ENCODE data around the gene POLL.
A peak's percentile ranks its signal among the peaks of the same experiment; 100 is the strongest.

Gene POLL

GRCh38 chr10:101573885-101574753 lies 13.9 kb downstream of the POLL start:
- no peak for DNase-seq

DNA sequence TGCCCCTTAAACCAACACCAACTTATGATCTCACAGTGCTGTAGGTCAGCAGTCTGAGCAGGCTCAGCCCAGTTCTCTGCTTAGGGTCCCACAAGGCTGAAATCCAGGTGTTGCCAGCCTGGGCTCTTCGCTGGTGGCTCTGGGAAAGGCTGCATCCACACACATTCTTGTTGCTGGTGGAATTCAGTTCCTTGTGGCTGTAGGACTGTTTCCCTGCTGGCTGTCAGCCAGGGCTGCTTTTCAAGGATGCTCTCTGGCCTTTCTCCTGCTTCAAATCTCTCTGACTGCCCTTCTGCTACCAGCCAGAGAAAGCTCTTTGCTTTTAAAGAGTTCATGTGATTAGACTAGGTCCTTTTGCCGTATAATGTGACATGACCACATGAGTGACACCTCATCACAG lies 15.3 kb downstream of the POLL start:
- no peak for DNase-seq

DNA sequence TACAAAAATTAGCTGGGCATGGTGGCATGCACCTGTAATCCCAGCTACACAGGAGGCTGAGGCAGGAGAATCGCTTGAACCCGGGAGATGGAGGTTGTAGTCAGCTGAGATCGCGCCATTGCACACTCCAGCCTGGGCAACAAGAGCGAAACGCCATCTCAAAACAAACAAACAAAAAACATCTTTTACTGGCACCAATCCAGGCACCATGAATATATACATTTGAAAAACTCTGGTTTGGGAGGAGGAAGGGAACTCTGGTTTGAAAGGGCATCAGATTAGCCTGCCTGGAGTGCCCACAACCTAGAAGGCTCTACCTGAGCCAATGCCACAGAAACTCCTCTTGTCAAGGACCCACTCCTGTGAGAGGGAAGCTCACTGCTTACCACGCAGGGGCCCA lies 15.9 kb downstream of the POLL start:
- no peak for DNase-seq

DNA sequence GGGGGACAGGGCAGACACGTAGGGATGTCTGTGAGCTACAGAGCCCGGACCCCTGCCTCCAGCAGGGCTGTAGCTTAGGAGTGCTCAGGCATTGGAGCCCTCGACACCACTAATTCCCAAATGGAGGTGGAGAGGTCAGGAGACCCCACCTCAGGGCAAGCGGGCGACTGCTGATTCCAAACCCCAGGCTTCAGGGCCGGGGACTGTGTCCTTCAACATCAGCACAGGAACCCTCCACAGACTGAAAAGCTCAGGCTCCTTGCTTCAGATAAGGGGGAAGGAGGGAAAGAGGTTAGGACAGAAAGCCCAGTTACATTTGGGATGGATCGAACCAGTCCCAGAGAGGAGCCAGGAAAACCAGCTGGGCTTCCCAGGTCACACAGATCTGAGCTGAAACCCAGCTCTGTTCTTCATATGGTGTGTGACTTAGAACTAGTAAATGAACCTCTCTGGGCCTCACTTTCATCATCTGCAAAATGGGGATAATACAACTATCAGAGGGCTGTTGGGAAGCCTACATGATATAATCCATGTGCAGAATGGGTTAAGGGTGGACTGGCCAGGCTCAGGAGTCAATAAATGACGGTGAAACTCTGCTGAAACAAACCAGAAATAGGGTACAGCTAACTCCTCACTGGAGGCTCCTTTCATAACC lies 16.7 kb downstream of the POLL start:
- DNase-seq: no peak

DNA sequence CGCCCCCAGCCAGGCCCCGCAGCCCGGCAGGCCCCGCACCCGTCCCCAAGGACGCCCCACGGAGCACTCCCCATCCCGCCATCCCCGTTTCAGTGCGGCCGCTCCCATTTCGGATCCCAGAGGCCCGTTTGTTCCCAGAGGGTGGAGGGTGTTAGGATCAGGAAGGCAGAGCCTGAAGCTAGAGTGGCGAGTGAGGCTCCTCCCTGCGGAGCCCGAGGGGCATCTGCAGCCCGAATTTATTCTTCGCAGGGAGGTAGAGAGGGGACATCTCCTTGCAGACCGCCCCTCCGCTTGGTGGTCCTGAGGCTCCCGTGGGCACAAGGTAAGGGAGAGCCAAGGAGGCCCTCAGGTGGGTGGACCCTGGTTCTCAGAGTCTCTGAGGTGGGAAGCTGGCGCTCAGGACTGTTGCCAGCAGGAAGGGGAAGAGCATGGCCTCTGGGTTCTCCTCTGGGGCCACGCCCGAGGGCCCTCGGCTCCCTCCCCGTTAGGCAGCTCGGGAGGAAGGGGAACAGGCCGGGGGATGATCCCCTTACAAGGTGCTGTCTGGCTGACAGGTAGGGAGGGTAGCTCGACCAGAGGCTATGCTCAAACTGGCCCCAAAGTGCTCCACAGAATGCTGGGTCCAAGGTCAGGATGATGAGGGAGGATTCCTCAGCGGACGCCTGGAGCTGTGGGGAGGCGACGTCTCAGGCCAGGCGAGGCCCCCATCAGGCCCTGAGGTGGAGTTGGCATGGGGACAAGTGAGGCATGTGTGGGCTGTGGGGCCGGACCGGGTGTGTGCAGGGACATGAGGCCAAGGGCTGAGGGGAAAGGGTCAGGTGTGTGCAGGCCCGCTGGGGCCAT lies 17.4 kb downstream of the POLL start:
- DNase-seq: no peak

- peak; percentile 61 for DNase-seq
Measured at GRCh38 chr10:101569622-101570427, 18.2 kb downstream of the POLL start.

GRCh38 chr10:101569323-101569621 lies 18.8 kb downstream of the POLL start:
- no peak for DNase-seq

GRCh38 chr10:101568054-101568745 lies 19.9 kb downstream of the POLL start:
- DNase-seq: no peak

DNA sequence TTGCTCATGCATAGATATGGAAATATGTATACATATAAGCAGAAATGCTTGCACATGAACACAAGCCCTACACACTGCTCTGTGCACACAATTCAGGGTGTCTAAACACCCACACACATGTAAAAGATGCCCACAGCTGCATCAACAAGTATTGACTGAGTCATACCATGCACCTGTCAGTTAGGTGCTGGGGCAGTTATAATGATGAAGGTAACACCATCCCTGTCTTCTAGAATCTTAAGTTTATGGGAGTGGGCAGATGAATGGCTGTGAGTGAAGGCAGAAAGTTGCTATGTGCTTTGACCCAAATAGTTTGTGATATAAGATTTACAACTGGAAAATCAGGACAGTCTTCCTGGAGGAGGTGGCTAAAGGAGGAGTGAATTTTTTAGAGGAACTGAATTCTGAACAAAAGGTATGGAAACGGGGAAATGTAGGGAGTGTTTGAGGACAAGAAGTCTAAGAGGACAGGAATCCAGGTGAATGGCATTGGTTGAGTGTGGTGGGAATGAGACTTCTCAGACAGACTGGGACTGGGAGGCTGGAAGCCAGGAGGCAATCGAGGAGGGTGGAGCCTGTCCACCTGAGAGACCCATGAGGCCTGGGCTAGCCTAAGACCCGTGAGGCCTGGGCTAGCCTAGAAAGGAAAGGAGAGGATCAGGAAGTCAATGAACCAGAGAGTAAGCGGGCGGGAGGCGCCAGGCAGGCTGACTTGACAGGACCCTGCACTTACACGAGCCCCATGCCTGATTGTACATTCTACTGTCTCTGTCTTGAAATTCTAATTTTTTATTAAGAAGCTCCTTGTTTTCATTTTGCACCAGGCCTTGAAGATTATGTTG lies 20.7 kb downstream of the POLL start:
- DNase-seq: no peak

DNA sequence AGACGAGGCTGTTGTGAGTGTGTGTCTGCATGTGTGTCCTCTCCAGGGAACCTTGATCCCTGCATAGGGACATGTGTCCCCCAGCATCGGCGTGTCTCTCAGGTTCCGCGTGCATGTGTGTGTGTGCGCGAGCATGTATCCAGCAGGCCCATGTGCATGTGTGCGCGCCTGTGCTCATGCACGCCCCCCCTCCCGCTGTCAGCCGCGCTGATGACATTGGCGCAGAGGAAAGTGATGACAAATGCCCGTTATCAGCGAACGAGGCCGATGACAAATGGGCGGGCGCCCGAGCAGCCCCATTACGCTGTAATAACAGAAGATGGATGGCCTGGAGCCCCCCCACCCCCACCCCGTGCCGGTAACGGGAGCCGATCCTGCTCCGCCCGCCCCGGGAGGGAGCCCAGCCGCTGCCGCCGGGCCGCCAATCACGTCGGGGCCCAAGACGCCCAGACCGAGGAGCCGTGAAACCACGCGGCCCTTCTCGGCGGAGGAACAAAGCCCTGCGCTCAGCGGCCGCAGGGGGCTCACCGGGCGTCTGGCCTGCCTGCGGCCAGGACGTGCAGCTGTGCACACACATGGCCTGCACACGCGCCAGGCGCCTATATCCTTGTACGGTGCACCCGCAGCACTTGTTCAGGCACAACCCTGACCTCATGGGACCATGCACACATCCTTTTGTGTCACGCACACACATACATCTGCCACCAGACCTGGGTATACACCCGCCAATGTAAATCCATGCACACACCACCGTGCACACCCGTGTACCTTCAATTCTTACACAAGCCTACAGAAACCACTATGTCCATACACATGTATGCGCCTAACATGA lies 21.5 kb downstream of the POLL start:
- peak; percentile 30 for DNase-seq

DNA sequence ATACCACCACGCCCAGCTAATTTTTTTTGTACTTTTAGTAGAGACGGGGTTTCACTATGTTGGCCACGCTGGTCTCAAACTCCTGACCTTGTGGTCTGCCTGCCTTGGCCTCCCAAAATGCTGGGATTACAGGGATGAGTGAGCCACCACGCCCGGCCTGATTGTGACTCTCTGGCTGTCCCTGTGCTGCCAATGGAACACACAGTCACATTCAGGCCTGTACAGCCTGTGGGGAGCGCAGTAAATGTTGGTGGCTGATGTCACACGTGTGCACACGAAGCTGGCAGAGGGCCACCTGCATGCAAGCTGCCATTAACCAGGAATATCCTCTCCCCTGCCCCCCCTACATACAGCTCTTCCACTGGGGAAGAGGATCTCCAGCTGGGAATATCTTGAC lies 22.1 kb downstream of the POLL start:
- DNase-seq: no peak

DNA sequence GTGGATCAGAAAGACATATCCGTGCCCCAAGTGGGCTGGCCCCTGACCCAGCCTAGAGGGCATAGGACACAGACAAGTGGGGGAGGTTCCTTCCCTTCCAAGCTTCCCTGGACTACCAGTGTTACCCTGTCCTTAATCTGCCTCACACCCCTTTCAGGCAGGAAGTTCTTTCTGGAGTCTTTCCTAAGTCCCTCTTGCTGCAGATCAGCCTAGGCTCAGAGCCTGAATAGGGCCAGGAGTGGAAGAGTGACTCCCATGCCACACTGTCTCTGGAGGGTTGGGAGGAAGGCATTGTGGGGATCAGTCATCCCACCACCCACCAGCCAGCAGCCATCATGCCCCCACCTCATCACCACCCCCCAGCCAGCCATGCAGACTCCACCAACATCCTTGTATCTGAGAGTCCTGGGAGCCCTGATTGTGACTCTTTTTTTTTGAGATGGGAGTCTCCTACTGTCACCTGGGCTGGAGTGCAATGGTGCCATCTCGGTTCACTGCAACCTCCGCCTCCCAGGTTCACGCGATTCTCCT lies 22.6 kb downstream of the POLL start:
- DNase-seq: no peak

DNA sequence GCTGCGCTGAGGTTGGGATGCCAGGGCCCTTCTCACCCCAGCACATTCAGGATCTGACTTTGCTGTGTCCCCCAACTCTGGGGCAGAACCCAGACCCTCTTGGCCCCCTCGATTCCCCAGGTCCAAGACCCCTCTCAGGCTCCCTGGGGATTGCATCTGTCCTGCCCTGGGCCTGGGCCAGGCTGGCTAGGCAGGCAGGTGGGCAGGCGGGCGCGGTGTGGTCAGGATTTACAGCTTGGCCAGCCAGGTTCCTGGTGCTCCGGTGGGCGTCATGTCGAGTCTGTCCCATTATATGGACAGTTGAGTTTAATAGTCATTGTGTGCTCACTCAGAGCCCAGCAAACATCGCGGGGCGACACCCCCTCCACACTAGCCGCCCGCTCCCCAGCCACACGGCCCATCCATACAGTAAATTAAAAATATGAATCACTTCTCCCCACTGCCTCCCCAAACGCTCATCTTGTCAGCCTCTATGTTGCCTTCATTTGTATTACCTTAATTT lies 23.5 kb downstream of the POLL start:
- DNase-seq: no peak

- no peak for DNase-seq
Measured at GRCh38 chr10:101563497-101564040, 24.5 kb downstream of the POLL start.

DNA sequence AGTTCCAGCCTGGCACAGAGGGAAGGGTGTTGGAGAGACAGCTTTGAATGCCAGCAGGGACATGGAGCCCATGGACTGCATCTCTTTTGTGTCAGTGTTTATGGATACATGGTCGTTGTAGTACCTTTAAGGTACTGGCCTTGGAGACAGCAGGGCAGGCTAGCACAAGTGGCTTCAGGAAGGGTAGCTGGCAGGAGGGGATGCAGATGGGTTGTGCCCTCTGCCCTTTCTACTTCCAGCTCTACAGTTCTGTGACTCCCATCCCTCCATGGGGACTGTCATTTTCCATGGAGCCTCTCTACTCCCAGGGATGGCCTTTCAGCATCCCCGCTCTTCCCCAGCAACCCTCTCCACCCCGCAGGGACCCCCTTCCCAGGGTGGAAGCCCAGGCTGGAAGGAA lies 25.1 kb downstream of the POLL start:
- no peak for DNase-seq

DNA sequence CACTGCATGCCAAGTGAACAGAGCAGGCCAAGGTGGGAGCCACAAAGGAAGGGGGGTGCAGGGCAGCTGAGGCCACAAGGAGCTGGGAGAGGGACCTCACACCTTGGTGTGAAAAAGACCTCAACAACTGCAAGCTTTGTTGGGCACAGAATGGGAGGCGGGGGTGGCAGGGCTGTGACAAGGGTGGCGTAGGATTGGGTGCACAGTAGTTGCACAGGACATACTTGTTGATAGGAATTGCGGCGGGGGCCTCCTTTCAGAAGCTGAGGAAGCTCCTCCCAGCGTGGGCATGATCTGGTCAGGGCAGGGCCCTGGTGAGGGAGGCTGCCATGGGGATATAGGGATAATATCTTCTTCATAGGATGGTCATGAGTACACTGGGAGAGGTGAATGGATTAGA lies 25.8 kb downstream of the POLL start:
- DNase-seq: no peak

DNA sequence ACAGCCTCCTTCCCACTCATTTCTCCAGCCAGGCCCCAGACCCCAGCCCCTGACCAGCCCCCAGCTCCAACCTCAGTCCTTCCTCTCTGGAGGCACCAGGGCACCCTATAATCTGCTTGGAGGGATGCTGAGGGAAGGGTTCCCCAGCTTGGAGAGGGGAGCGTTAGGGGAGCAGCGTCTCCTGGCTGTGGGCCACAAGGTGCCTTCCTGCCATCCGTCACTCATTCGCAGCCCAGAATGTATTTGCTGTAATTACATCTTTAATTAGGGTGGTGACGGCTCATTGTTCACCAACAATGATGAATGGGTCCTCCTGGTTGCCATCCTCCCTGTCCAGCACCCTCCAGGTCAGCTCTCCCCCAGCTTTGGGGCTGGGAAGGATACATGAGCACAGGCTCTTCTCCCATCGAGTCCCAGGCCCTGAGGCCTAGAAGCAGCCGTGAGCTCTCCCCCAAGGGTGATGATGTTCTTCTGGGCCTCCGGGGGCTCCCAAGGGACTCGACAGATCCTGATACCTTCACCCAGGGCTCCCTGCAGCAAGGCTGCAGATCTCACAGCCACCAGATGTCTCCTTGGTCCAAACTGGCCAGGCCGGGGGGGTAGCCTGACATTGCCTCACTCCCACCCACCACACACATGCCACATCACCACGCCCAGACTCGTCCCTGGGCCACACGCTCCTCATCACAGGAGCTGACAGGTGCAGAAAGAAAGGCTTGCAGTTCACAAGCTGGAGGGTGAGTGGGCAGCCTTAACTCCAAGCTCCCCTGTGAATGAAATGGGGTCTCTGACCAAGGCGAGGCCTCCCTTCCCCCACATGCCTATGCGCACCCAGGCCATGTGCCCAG lies 26.8 kb downstream of the POLL start:
- DNase-seq: no peak
